Fibroblast of villous mesenchyme (primary cell): ENCODE measurements around the gene NDUFB8. TPM values are rescaled to one million over a fixed set of nuclear protein-coding genes. Genes with fewer than 3 reads are reported as not detected.
A peak's percentile ranks its signal among the peaks of the same experiment; 100 is the strongest.

Experiments
- DNase-seq: peaks from one replicate; pipeline ENCODE4 v3.0.0-alpha.2; 2010; ENCODE audit warnings: low read depth
- H3K4me3 ChIP-seq: 2 replicates; pipeline ENCODE4 v1.5.1; 2011; ENCODE audit warnings: low read depth, mild to moderate bottlenecking, low read length
- total RNA-seq: library from RNA; depleted of rRNA; stranded (reverse); fragments of >200 nt; gene quantifications from 2 replicates; pipeline ENCODE4 v1.2.3, GENCODE V29; 2012
- TF ChIP-seq, protein P1 (sequence below): IDR thresholded peaks from 2 replicates; pipeline ENCODE4 v1.5.1; 2012; ENCODE audit warnings: low read depth, mild to moderate bottlenecking, low read length; ENCODE audit not compliant: insufficient read depth

The NDUFB8 gene
- total RNA-seq, 1 donor, result 109 TPM

DNA sequence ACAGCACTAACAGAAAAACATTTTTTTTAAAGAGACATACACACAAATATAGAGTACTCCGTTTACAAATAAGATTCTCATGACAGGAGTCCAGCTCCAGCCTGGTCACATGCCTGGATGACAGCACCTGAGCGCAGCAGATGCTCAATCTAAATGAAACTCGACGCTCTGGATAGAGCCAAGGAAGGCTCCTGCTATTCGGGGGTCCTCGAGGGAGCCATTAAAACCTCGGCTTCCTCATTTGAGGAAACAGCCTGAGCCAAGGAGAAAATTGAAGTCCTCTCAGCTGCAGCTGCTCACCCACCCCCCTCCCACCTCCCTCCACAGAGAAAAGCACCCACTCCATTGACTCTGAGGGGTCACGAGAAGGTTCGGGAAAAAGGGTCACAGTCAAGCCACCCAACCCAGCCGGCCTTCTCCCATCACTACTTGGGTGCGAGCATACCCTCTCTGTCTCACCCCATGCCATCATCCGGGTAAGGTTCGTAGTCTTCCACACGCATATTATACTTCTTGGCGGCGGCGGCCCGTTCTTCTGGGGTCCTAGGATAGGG, 673 bp downstream of the NDUFB8 start:
- H3K4me3 ChIP-seq, result peak overlapping the region; percentile 99
- TF ChIP-seq, protein P1, sequence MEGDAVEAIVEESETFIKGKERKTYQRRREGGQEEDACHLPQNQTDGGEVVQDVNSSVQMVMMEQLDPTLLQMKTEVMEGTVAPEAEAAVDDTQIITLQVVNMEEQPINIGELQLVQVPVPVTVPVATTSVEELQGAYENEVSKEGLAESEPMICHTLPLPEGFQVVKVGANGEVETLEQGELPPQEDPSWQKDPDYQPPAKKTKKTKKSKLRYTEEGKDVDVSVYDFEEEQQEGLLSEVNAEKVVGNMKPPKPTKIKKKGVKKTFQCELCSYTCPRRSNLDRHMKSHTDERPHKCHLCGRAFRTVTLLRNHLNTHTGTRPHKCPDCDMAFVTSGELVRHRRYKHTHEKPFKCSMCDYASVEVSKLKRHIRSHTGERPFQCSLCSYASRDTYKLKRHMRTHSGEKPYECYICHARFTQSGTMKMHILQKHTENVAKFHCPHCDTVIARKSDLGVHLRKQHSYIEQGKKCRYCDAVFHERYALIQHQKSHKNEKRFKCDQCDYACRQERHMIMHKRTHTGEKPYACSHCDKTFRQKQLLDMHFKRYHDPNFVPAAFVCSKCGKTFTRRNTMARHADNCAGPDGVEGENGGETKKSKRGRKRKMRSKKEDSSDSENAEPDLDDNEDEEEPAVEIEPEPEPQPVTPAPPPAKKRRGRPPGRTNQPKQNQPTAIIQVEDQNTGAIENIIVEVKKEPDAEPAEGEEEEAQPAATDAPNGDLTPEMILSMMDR, result no peak
- no peak for DNase-seq

DNA sequence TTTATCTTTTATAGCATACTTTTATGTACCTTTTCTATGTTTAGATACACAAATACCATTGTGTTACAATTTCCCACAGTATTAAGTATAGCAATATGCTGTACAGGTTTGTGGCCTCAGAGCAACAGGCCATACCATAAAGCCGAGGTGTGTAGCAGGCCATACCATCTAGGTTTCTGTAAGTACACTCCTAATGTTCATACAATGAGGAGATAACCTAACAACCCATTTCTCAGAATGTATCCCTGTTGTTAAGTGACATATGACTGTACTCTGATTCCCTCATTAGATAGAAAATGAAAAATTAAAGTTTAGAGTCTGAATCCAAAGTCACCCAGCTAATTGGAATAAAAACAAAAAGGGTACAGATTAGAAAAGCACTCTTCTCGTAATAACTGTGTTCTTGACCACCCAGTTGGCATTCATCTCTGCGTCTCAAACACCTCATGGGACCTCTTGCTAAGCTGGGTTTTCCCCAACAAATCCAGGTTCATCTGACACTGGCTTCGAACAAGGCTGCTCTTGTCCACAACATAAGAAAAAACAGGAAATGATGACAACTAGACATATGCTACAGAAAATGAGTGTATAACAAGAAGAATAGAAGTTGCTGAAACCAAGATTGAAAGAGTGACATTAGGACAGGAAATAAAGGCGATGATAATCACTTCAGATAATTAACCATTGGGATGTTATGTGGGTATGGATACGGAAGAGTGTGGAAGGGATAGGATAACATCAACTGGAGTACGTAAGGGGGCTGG, 1.4 kb downstream of the NDUFB8 start:
- TF ChIP-seq, protein P1, result no peak
- DNase-seq, result no peak
- peak overlapping the region; percentile 99 for H3K4me3 ChIP-seq

DNA sequence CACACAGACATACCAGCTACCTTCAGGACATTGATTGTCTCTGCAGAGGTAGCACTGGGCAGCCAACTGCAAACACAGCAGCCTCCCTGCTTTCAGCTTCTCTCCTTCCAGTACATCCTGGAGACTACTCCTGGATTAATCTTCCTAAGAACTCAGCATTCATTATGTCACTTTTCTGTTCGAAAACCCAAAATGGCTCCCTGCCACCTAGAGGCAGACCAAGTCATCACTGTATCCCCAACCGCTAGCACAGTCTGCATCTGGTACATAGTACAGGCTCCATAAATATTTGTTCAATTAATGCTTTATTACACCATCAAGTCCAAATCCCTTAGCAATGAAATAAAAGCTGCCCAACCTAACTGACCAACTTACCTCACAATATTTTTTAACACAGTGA, 5.0 kb downstream of the NDUFB8 start:
- DNase-seq, result no peak
- H3K4me3 ChIP-seq, result no peak overlapping the region
- TF ChIP-seq, protein P1, result no peak

DNA sequence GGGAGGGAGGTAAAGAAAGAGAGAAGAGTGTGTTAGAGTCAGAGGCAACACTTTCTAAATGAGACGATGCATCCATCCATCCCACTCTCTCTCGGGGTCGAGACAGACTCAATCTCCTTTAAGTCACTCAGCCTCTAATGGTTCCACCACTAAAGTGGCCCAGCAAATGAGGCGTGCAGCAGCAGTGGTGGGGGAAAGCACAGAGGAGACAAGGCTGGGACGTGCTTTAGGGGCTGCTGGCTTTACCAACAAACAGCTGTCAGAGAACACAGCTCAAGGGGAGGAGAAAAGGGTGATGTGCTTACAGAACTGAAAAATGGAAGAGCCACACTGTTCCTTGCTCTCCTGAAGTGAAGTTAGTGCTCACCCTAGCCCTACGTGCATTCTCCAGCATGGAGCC, 5.5 kb downstream of the NDUFB8 start:
- DNase-seq, result no peak
- TF ChIP-seq, protein P1, result no peak
- H3K4me3 ChIP-seq, result no peak overlapping the region

DNA sequence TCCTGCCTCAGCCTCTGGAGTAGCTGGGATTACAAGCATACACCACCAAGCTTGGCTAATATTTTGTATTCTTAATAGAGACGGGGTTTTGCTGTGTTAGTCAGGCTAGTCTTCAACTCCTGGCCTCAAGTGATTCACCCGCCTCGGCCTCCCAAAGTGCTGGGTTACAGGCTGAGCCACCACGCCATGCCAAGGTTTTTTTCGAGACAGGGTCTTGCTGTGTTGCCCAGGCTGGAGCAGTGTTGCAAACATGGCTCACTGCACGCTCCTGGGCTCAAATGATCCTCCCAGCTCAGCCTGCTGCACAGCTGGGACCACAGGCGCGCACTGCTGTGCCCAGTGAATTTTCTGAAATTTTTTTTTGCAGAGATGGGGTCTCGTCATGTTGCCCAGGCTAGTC, 6.7 kb downstream of the NDUFB8 start:
- TF ChIP-seq, protein P1, result no peak
- DNase-seq, result no peak

DNA sequence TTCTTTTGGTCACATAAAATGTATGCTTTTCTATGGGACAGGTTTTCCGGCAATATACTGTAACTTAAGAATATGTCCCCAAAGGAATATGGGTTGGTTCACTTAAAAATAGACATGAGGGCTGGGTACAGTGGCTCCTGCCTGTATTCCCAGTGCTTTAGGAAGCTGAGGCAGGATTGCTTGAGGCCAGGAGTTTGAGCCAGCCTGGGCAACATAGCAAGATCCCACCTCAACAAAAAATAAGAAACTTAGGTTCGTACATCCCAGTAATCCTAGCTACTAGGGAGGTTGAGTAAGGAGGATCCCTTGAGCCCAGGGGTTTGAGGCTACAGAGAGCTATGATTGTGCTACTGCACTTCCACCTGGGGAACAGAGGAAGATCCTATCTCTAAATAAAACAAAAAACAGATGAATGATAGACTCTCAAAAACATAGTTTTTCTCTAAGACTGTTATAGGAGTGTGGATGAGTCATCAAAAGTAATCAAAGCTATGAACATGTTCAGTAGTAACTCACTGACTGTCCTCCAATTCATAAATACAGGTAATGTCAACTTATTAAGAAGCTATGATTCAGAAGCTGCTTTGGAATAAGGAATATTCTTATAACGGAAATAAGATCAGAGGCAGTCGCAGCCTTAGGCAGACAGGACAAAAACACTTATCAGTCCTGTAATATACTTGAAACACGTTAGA, 7.4 kb downstream of the NDUFB8 start:
- no peak for DNase-seq
- TF ChIP-seq, protein P1, result no peak
- H3K4me3 ChIP-seq, result no peak overlapping the region

More for the DNA sequence above, 6.7 kb downstream of the NDUFB8 start:
- H3K4me3 ChIP-seq, result no peak overlapping the region
